ENCODE measurements around the gene OGFOD2.

OGFOD2 gene

DNA sequence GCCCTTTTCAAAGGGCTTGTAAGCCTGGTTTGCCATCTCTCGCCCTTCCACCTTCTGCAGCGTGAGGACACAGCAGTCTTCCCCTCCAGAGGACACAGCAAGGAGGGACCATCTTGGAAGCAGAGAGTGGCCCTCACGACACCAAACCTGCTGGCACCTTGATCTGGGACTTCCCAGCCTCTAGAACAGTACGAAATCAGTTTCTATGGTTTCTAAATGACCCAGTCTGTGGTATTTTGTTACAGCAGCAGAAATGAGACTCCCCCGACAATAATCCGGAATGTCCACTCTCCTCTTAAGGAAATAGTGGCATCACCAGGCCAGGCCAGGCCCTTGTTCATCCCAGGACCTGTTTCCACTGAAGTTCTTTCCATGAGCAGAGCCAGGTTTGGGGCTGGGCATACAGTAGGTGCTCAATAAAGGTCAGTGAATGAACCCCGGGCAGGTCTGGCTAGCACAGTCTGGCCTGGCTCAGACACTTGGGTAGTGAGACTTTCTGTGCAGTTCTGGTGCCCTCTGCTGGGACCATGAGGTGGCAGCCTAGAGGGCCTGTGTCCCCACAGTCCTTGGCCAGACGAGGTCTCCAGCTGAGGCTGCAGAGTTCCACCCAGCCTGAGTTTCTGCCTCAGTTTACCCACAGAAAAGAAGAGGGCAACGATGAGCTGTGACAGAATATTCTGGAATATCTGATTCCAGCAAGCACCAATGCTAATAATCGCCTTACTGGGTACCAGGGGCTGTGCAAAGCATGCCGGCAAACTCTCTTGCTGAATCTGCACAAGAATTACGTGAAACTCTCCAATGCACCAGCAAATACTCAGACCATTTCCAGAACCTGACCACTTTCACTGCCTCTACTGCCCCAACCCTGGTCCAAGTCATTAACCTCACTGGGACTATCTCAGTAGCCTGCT lies 22.8 kb upstream of the OGFOD2 start:
- DNase-seq, result peak in 12 of 14 donors; percentile 23 to 75 (median 50)

DNA sequence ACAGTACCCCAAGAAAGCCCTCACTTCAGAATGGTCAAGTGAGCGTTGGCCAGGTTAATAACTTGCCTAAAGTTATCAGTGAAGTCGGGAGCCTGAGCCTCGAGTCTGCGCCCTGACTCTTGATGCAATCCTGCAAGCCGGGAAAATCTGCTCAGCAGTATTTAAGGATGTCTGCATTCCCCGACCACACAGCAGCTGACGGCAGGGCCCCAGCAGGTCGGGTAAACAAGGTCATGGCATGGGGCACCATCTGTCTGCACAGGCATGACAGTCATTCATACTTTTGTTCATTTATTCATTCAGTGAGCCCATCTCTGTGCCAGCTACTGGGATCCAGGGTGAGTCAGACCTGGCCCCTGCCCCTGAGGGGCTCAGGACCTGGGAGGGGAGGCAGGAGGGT lies 19.9 kb upstream of the OGFOD2 start:
- no peak for DNase-seq

DNA sequence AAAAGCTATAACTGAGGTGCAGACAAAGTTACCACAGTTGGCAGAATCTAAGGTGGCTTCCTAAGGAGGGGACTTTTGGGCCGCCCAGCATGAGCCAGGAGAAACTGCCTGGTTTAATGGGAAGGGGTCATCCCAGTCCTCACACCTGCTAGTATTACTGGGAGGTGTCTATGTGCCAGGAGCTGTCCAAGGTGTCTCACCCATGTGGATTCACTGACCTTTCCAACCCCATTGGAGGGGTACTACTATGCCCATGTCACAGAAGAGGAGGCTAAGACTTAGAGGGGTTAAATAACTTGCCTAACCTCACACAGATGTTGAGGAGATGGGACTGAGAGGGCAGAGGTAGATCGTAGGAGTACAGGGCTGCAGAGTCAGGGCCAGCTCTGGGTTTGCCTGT lies 19.0 kb upstream of the OGFOD2 start:
- DNase-seq, result no peak

DNA sequence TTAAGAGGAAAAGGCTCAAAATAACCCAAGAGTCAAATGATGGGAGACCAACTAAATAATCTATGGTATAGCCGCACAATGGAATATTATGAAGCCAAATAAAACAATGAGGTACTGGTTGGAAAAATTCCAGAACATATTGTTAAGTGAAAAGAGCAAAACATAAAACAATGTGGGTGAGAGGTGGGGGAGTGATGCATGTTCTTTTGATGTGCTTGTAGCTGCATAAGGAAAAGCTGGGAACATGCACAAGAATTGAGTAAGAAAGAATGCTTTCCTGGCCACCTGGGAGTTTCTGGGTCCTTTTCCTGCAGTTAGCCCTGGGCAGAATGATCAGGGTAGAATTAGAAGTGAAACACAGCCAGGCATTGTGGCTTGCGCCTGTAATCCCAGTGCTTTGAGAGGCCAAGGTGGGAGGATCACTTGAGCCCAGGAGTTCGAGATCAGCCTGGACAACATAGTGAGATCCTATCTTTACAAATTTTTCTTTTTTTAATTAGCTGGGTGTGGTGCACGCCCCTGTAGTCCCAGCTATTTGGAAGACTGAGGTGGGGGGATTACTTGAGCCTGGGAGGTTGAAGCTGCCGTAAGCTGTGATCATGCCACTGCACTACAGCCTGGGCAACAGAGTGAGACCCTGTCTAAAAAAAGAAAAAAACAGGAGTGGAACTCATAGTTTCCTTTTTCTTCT lies 16.7 kb upstream of the OGFOD2 start:
- DNase-seq, result no peak

DNA sequence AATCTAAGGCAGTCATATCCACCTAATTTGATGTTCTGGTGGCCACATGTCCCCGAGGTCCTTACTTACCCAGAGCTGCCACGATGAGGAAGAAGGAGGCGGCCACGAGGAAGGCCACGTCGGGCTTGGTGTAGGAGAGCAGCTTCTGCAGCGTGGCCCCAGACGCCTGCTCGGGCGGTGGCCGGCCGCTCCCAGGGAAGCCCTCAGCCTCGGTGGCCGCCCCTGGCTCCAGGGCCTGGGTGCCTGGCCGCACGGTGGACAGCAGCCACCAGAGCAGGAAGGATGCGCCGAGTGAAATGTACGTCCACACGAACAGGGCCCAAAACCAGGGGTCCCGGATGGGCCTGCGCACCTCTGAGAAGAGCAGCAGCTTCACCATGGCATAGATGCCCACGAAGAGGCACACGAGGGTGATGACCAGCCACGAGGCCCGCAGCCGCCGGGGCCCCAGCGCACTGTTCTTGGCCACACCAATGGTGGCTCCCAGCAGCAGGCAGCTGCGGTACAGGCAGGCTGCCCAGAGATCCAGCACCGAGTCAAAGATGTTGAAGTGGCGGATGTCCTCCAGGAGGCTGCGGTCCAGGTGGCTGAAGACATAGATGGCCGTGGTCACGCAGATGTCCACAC lies 15.4 kb upstream of the OGFOD2 start:
- DNase-seq, result no peak

DNA sequence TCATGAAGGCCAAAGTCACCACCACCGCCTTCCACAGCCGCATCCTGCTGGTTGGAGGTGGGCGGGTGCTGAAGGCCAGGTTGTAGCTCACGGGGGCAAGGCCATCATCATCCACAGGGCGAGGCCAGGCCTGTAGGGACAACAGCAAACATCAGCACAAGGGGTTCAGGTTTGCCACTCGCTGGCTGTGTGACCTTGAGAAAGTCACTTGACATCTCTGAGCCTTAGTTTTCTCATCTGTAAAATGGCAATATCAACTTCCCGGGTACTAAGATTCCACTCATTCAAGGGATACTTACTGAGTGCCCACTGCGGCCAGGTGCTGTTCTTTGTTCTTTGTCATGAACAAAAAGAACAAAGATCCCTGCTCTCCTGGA lies 14.9 kb upstream of the OGFOD2 start:
- no peak for DNase-seq

DNA sequence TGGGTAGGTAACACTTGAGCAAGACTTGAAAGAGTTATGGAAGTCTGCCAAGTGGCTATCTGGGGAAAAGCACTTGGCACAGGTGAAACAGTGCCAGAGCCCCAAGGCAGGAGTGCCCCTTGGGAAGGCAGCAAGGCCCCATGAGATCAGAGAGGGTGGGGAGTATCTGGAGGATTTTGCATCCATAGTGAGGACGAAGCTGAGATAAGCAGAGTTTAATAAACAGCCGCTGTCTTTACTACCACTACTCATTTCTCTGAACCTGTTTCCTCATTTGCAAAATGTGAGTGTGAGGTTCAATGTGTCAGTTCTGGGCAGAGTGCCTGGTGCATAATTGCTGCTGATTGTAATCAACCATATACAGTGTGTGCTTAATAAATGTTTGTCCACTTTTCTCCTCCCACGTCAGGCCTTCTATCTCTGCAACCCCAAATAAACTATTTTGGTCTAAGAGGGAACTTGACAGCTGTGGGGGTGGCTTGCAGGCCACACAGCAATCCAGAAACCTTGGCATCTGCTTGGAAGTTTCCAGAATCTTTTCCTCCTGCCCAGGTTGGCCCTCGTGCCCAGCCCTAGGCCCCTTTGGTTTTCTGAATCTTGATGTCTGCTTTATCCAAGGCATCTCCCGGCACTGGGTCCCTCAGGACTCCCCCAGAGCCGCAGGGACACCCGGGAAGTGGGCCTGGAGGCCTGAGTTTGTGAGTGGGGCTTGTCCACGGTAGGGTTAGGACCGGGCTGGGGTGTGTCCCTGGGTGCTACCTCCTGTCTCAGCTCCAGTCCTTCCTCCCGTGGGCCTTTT lies 13.3 kb upstream of the OGFOD2 start:
- no peak for DNase-seq

DNA sequence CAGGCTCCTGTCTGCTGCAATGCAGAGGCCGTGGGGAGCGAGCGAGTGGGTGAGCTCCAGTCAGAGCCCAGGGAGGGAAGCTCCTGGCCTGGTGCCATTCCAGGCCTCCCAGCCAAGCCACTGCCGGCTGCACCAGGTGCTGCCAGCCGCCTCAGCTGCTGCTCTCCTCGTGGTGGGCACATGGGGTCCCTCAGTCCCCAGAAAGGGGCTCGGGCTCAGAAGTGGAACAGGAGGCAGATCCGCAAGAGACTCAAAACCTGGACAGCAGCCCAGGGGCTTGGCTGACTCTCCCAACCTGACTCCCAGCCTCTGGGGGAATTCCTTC lies 11.1 kb upstream of the OGFOD2 start:
- peak in 8 of 14 donors; percentile 13 to 56 (median 30) for DNase-seq

DNA sequence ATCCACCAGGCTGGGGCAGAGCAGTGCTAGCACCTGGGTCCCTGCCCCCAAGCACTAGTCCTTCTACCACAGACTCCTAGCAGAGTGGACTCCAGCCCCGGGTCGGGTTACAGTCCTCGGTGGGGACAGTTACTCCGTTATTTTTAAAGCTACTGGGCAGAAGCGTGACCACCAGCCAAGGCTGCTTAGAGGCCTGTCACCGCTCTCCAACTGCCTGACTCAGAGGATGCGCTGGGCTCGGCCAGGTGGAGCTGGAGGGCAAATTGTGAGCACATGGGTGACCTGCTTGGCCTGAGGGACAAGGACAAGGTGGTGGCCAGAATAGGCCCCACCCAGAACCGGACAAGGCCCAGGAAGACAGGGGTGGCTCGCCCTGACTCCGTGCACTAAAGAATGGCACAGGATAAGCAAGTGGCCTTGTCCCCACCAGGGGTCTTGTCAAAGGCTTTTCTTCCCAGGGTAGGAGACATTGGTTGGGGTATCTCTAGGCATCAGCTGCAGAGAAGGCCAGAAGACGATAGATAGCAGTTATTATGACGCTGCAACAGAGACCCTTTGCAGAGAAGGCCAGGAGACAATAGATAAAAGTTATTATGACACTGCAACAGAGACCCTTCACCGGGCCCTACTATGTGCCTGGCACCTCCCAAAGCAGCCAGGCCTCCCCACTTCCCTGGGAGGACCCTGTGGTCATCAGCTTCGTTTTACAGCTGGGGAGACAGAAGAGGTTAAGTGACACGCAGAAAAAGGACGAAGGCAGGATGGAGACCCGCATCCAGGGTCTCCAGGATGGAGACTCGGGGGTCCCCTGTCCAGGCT lies 10.4 kb upstream of the OGFOD2 start:
- DNase-seq, result no peak

DNA sequence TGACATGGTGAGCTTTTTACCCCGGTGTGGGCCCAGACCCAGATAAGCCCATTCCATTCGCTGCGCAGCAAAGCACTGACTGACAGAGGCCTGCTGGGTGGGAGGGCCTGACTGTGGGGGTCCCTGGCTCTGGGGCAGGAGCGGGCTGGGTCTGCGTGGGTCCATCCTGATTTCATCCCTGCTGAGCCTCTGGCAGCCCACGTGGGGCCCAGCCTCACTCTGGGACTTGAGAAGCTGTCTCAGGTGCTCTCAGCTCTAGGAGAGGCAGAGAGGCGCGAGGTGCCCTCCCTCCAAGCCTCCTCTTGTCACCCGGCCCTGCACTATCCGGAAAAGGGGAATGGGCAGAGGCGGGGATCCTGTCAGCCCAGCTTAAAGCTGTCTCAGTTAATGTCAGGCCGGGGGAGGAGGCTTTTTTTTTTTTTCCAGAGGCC lies 9.7 kb upstream of the OGFOD2 start:
- DNase-seq, result peak in 1 of 14 donors; percentile 25

DNA sequence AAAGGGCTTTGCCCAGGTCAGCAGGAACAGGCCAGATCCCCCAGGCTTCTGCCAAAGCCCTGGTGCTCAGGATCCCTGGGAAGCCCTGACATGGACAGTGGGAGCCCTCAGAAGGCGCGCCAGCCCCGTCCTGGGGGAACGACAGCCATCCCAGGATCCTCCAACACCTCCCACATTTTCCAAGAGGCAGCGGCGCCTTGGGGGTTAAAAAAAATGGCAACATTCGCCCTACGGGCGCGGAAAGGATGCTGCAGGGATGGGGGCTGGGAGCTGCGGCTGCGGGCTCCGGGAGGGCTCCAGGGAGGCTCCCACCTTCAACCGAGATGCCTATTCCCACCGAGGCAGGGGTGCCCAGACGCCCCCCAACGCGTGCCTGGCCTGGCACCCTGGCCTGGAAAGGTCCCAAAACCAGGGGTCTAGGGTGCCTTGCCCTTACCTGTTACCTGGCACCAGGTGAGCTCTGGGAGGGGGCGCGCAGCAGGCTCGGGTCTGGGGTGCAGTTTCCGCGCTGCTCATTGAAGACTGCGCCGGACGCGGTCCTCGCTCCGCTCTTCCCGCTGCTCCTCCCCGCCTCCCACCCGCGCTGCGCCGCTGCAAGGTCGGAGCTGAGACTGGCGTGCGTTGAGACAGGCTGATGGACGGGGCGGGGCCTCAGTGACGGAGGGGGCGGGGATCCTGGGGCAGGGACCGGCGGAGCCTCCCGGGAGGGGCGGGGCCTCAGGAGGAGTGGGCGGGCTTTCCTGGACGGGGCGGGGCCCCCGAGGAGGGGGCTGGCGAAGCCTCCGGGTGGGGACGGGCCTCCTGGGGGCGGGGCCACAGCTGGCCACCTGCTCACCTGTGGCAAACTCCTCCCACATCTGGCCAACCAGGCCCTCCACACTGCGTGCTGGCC lies 8.9 kb upstream of the OGFOD2 start, which contains the start of gene ABCB9:
TSS of gene ABCB9 (minus strand) at position 613 of the 892 bp plus-strand sequence. CDS start 6,228 bp downstream, outside the sequence.
- peak; percentile 41 to 93 (median 81) for DNase-seq

DNA sequence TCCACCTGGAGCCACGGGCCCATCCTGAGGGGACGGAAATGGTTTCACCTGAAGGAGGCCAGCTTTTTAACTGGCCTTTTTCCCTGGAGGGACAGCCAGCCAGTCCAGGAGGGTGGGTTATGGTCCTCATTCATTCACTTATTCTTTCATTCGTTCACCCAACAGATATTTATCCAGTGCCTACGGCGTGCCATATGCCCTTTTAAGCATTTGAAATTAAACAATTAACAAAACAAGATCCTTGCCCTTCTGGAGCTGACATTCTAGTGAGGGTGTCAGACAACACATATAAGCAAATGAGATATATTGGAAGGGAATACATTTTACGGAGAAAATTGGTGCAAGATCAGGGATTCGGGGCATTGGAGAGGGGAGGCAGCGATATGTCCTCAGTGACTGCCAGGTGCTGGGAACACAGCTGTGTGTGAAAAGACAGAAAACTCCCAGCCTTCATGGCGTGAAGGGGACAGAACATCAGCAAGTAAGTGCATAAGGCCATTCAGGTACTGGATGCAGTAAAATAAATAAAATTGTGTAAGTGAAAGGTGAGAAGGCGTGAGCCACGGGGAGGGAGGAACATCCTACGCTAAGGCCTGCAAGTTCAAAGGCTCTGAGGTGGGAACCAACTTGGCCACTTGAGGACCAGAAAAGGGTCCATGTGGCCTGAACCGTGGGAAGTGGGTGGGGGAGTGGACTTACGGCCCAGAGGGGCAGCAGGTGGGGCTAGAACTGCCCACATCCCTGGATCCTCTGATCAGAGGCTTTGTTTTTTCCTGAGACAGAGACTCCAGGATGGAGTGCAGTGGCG lies 8.1 kb upstream of the OGFOD2 start:
- DNase-seq, result no peak

DNA sequence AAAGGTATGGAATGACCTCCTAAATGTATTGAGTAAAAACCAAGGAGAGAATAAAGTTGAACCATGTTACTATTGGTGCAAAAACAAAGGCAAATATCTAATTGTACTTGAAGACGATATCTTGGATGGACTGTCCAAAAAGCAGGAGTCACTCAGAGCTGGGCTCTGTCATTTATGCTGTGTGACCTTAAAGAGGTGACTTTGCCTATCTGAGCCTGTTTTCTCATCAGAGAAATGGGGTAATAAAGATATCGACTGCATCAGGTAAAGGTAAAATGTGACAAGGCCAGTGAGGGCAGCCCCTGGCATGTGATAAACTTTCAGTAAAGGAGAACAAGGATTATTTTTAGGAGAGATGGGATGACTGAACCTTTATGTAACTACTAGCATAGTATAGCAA lies 6.9 kb upstream of the OGFOD2 start:
- DNase-seq, result no peak

DNA sequence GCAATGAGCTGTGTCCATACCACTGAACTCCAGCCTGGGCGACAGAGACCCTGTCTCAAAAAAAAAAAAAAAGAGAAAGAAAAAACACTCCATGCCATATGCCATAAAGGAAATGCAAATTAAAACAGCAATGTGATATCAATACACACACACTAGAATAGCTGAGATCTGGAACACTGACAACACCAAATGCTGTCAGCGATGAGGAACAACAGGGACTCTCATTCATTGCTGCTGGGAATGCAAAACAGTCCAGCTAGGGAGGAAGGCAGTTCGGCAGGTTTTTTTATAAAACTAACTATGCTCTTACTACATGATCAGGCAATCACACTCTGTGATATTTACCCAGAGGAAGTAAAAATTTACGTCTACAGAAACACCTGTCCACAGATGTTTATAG lies 5.4 kb upstream of the OGFOD2 start:
- DNase-seq, result peak in 1 of 14 donors; percentile 3

DNA sequence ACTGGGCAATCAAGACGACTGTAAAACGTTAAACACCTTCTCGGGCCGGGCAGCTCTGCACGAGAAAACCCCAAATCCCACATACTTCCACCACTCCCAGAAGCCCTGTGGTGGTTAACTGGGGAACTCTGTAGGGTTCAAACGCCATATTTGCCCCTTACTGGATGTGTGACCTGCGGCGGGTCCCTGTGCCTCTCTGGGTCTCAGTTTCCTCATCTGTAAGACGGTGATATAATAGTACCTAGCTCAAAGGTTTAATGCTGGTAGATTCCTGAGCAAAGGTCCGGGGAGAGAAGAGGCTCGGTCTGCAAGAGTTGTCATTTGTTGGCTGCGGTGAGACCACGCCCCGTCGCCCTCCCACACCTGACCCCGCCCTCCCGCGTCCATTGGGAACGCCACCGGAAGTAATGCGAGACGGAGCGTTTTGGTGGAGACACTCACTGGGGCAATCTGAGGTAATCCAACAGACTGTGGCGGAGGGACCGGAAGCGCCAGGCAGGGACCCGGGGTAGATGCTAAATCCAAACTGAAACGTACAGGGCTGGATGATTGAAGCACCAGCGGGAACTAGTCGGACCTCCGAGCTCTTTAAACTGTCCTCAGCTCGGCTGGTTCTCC lies 661 bp upstream of the OGFOD2 start:
- peak; percentile 84 to 99 (median 98) for DNase-seq

DNA sequence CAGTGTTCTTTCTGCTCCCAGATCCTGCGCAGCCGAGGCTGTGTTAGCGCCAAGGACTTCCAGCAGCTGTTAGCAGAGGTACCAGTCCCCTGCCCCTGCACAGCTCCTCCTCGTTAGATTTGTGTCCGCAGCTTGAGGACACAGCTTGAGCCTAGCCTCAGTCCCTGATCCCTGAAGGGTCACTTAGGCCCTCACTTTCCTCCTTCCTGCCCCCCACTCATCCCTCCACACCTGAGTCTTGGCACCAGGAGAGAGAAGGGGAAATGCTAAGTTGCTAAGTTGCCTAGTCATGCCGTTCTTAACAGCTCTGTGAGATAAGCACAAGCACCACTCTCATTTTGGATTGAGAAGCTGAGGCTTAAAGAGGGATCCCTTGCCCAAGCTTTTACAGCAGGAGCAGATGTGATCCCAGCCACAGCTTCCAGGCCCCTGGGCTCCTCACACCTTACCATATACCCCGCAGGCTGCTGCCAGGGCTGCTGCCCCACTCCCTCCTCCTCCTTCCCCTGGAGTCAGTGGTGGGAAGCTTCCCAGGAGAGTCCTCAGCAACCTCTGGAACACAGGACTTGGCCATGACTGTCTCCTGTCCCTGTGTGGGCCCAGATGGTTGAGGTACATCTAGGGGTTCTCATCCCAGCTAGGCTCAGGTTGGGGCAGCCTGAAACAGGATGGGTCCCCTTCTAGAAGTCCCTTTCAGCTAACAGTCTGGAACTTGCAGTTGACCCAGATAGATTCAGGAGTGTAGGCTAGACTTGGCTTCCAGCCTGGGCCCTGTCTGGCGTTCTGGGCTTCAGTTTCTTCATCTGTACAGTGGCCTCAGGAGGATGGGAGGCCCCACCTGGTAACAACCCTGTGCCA lies 975 bp downstream of the OGFOD2 start:
- DNase-seq, result no peak

DNA sequence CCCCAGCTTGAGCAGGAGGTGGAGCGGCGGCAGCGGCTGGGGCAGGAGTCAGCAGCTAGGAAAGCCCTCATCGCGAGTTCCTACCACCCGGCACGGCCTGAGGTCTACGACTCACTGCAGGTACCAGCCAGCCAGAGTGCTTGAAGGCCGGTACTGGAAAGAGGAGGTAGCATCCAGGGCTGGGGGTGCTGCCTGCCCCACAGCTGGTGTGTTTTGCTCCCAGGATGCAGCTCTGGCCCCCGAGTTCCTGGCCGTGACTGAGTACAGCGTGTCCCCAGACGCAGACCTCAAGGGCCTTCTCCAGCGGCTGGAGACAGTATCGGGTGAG lies 1.6 kb downstream of the OGFOD2 start:
- no peak for DNase-seq

DNA sequence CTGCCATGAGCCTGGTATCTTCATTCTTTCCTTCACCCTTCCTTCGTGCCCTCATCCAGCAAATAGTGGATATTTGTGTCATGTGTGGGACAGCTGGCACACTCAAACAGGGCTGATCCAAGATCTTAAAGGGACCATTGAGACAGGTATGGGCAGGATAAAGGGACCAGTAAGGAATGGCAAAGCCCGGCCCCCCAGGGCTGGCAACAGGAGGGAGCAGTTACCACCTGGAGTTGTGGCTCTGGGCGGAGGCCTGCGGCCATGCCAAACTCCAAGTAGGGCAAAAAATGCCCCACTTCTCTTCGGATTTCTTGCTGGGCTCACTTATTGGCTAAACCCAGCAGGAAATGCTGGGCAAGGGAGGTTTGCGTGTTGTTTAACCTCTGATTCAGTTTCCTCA lies 2.1 kb downstream of the OGFOD2 start:
- no peak for DNase-seq

Data from C1 segment of cervical spinal cord (tissue), 14 donors.